ENCODE results near the gene MLLT3. TPM values are rescaled to one million over a fixed set of nuclear protein-coding genes. Genes with fewer than 3 reads are reported as not detected.

The MLLT3 gene
- total and polyA plus RNA-seq, 2 donors (not counting 3 experiments of a cell fraction or from before 2014, with no cell fraction given): 6.1 to 10.0 TPM

DNA sequence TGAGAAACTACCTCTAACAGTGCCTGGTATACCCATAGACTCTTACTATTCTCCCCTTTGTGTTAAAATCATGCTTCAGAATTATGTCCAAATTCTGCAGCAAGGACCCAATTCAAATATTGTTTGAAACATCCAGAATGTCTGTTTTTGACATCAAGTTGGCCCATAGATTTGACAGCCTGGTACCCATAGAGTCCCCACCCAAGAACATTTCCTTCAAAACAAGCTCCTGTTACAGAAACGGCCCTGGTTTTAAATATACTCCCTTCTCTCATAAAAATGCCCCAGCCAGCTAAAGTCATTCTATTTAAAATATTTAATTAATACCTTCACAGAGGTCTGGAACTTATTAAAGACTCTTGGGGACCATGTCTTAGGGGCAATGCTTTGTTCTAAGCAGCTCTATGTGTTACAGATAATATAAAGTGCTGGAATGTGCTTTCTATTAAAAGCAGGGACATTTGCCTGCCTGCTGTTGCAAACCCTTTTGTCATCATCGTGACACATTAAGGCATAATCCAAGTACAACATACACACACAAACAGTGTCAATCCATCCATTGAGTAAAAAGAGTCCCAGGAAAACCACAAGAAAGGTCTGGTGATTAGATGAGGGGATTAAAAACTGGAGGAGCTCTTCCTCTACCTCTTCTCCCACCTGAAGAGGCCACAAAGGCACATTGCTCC, 321.7 kb downstream of the MLLT3 start:
- Histone ChIP-seq H3K4me2 (ENCODE audit: insufficient read depth, low read length) (no peak overlapping the region), H3K4me3 (replicated peaks in 1 of 3; ENCODE audit: insufficient read depth in 1 of 3, low read depth in 1 of 3, low read length in 3 of 3) (no peak overlapping the region), H2AFZ (ENCODE audit: low read depth, low read length) (no peak overlapping the region), H3K27me3 (ENCODE audit: control insufficient read depth in 2 of 2, insufficient read depth in 2 of 2, low read length in 2 of 2) (peaks cover 2 to 3% of the 10 kb centered on the region in 2 experiments), H3K36me3 (ENCODE audit: control insufficient read depth in 2 of 2, extremely low read depth in 1 of 2, insufficient read depth in 2 of 2, low read length in 2 of 2) (no peaks in the 10 kb centered on the region), H4K20me1 (replicated peaks; ENCODE audit: control insufficient read depth, extremely low read depth, insufficient read depth, low read length) (no peaks in the 10 kb centered on the region), H3K79me2 (ENCODE audit: control insufficient read depth, insufficient read depth, low read length) (no peaks in the 10 kb centered on the region), H3K9me1 (replicated peaks; ENCODE audit: control insufficient read depth, extremely low read depth, insufficient read depth, low read length) (no peaks in the 10 kb centered on the region), H3K9ac (replicated peaks; ENCODE audit: extremely low read depth, insufficient read depth, low read length) (no peak overlapping the region), H3K27ac (ENCODE audit: insufficient read depth, low read depth, low read length) (no peak overlapping the region), H3K9me3 (replicated peaks; ENCODE audit: control insufficient read depth, insufficient read depth, low read length) (no peaks in the 10 kb centered on the region), H3K4me1 (ENCODE audit: control insufficient read depth, extremely low read depth, insufficient read depth, low read length) (no peaks in the 10 kb centered on the region)
- ChIA-PET POLR2A (no interaction called here), CTCF (interaction anchor here (0.7 kb wide), 1 partner anchor 11 kb away, joined by 4 read pairs; no protein-coding TSS in a partner anchor)
- intact Hi-C loops (cut with micrococcal nuclease): no loop called here
- FAIRE-seq: no peak
- TF ChIP-seq, protein P1, sequence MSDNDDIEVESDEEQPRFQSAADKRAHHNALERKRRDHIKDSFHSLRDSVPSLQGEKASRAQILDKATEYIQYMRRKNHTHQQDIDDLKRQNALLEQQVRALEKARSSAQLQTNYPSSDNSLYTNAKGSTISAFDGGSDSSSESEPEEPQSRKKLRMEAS (IDR thresholded peaks at IDR 0.05; ENCODE audit: insufficient read depth, insufficient read length): no peak
- TF ChIP-seq, protein P2, sequence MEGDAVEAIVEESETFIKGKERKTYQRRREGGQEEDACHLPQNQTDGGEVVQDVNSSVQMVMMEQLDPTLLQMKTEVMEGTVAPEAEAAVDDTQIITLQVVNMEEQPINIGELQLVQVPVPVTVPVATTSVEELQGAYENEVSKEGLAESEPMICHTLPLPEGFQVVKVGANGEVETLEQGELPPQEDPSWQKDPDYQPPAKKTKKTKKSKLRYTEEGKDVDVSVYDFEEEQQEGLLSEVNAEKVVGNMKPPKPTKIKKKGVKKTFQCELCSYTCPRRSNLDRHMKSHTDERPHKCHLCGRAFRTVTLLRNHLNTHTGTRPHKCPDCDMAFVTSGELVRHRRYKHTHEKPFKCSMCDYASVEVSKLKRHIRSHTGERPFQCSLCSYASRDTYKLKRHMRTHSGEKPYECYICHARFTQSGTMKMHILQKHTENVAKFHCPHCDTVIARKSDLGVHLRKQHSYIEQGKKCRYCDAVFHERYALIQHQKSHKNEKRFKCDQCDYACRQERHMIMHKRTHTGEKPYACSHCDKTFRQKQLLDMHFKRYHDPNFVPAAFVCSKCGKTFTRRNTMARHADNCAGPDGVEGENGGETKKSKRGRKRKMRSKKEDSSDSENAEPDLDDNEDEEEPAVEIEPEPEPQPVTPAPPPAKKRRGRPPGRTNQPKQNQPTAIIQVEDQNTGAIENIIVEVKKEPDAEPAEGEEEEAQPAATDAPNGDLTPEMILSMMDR (IDR thresholded peaks at IDR 0.05; ENCODE audit: extremely low read depth in 1 of 2, insufficient read depth in 1 of 2, low read depth in 1 of 2, low read length in 2 of 2): no peak
- TF ChIP-seq POLR2A (IDR thresholded peaks at IDR 0.05; ENCODE audit: low read depth, low read length): no peak
- no TSS peak for BruUV-seq (replicated peaks)
- dilution Hi-C loops (cut with MboI; ENCODE audit: extremely low pct_ligation_motif_present, low sequenced_read_pairs): no loop called here
- no peak for DNase-seq (ENCODE audit: low read depth, low spot score)

GRCh38 chr9:20297646-20298084, 324.6 kb downstream of the MLLT3 start:
- Histone ChIP-seq H3K9me1 (replicated peaks; ENCODE audit: control insufficient read depth, extremely low read depth, insufficient read depth, low read length) (no peaks in the 10 kb centered on the region), H3K36me3 (ENCODE audit: control insufficient read depth in 2 of 2, extremely low read depth in 1 of 2, insufficient read depth in 2 of 2, low read length in 2 of 2) (no peaks in the 10 kb centered on the region), H4K20me1 (replicated peaks; ENCODE audit: control insufficient read depth, extremely low read depth, insufficient read depth, low read length) (no peaks in the 10 kb centered on the region), H3K9me3 (replicated peaks; ENCODE audit: control insufficient read depth, insufficient read depth, low read length) (no peaks in the 10 kb centered on the region), H3K4me3 (replicated peaks in 1 of 3; ENCODE audit: insufficient read depth in 1 of 3, low read depth in 1 of 3, low read length in 3 of 3) (no peak overlapping the region), H3K27ac (ENCODE audit: insufficient read depth, low read depth, low read length) (no peak overlapping the region), H3K27me3 (ENCODE audit: control insufficient read depth in 2 of 2, insufficient read depth in 2 of 2, low read length in 2 of 2) (peaks cover 2% of the 10 kb centered on the region in 2 experiments), H2AFZ (ENCODE audit: low read depth, low read length) (no peak overlapping the region), H3K79me2 (ENCODE audit: control insufficient read depth, insufficient read depth, low read length) (no peaks in the 10 kb centered on the region), H3K4me1 (ENCODE audit: control insufficient read depth, extremely low read depth, insufficient read depth, low read length) (no peaks in the 10 kb centered on the region), H3K9ac (replicated peaks; ENCODE audit: extremely low read depth, insufficient read depth, low read length) (no peak overlapping the region), H3K4me2 (ENCODE audit: insufficient read depth, low read length) (no peak overlapping the region)
- intact Hi-C loops (cut with micrococcal nuclease): no loop called here
- ChIA-PET CTCF (no interaction called here), POLR2A (no interaction called here)
- DNase-seq (ENCODE audit: low read depth, low spot score) (no peak), FAIRE-seq (no peak)
- TF ChIP-seq MYC (IDR thresholded peaks at IDR 0.05; ENCODE audit: low read depth, low read length): no peak
- no peak for TF ChIP-seq EZH2 (IDR thresholded peaks at IDR 0.05; ENCODE audit: borderline replicate concordance, low read depth, low read length, severe bottlenecking)
- TF ChIP-seq, protein P2 (IDR thresholded peaks at IDR 0.05; ENCODE audit: extremely low read depth in 1 of 2, insufficient read depth in 1 of 2, low read depth in 1 of 2, low read length in 2 of 2): no peak
- TF ChIP-seq, protein P1 (IDR thresholded peaks at IDR 0.05; ENCODE audit: insufficient read depth, insufficient read length): no peak
- TF ChIP-seq JUN (IDR thresholded peaks at IDR 0.05; ENCODE audit: borderline replicate concordance, insufficient read depth, insufficient read length, low read depth): no peak
- TF ChIP-seq POLR2AphosphoS5 (IDR thresholded peaks at IDR 0.05; ENCODE audit: insufficient read depth, low read depth, low read length): no peak
- no peak for TF ChIP-seq POLR2A (IDR thresholded peaks at IDR 0.05; ENCODE audit: low read depth, low read length)
- no peak for TF ChIP-seq GATA2 (IDR thresholded peaks at IDR 0.05; ENCODE audit: insufficient read depth, insufficient read length, low read depth, low read length)
- no peak for TF ChIP-seq FOS (IDR thresholded peaks at IDR 0.05; ENCODE audit: borderline replicate concordance, insufficient read depth, low read length)
- dilution Hi-C loops (cut with MboI; ENCODE audit: extremely low pct_ligation_motif_present, low sequenced_read_pairs): no loop called here
- BruUV-seq (replicated peaks): no TSS peak

Data from endothelial cell of umbilical vein (primary cell).